ENCODE data around the gene GRPEL2.
"Not testable (repeated sequence)": the region's sequence is repeated elsewhere in the genome, so short reads cannot be mapped to it uniquely, and the experiment has no call there.

Gene GRPEL2

DNA sequence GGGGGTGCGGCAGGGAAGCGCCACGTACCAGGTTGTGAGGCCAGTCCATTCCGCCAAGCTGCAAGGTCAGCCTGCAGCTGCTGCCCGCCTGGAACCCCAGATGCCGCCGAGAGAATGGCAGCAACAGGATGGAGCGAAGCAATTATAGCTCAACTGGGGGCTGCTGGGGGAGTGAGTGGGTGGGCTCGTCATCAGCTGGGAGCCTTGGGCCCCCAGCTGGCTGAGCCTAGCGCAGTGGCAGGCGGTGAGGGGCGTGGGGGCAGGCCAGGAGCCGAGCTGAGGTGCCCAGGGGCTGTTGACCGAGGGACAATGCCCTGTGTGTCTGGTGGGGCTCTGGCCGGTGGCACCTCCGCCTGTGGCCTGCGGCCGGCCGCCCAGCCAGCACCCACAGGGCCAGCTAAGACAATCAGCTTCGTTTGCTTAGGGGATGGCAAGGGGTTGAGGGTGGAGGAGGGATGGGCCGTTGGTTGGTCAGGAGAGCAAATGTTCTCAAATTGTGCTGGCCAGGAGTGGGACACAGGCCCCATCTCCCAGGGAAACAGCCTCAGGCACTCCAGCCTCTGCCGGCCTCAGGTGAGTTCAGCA lies 34.0 kb downstream of the GRPEL2 start, which contains the start of gene IL17B:
TSS of gene IL17B (minus strand) at position 116 of the 585 bp plus-strand sequence. CDS start at position 49, 67 bp downstream.
- no peak for DNase-seq

DNA sequence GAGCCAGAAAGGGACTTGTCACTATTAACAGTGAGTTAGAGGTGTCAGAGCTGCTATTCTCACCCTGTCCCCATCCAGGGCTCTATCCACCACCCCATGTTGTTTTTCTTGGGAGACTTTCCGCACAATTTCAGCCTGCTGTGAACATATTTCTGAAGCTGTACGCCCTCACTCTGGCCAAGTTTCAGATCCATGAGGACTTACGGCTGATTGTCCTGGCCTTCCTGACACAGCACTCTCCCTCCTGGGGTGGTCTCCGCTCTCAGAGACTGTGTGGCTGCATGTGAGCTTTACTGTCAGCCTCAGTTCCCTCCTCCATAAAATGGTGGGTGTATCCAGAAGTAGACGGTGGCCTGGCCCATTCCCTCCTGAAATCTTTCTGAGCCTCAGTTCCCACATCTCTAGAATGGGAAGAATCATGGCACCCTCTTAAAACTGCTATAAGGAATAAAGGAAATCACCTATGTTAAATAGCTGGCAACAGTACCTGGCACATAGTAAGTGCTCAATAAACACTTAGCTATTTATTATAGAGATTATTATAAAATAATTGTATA lies 34.6 kb downstream of the GRPEL2 start:
- DNase-seq: no peak

DNA sequence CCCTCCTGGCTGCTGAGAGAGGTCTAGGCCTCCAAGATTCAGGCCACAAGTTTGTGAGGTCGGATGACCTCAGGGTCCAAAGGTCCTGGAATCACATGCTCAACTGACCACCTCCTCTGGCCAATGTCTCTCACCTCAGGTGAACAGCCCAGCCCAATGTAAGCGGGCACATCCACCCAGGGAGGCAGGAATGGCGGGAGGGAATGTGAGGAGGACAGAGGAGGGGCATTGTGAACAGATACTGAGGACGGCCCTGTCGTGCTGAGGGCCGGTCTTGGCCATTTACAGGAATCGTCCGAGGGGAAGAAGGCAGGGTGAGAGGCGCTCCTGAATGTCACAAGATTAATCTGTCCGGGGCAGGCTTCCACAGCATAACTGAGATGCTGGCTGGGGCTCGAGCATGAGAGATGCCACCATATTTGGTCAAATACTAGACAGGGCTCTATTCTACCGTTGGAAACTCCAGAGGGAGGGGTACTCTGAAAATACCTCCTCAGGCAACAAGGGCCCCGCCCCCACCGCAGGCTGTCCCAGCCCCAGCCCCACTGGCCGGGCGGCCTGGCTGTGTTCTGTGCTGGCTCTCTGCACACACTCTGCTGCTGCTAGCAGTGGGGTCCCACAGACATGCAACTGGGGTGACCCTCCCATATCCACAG lies 35.3 kb downstream of the GRPEL2 start:
- no peak for DNase-seq

DNA sequence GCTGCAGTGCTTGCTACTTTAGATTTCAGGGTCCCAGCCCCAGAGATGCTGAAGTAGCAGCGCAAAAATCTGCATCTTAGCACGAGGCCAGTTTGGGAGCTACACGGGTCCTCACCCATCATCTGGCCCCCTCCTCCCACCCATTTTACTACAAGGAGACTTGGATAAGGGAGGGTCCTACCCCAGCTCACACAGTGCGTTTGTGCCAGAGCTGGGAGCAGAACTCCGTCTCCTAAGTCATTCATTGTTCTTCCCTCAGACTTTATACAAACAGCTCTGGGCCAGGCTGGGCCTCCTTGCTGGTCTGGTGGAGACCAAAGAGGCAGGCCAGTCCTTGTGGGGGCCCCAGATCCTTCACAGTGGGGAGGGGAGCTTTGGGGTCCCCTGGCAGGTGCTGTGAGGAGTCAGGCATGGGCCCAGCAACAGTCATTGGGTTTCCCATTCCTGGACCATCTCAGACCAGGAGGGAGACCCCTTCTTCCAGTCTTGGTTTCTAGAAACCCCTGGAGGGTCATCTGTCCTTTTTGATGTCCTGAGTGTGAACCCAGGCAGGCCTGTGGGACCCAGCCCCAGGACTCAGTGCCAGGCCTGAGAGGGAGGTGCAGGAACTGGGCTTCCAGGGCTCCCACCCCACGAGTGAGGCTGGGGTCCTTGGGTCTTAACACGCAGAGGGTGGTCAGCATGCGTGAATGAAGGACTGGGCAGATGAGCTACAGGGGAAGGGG lies 36.1 kb downstream of the GRPEL2 start:
- DNase-seq: no peak

DNA sequence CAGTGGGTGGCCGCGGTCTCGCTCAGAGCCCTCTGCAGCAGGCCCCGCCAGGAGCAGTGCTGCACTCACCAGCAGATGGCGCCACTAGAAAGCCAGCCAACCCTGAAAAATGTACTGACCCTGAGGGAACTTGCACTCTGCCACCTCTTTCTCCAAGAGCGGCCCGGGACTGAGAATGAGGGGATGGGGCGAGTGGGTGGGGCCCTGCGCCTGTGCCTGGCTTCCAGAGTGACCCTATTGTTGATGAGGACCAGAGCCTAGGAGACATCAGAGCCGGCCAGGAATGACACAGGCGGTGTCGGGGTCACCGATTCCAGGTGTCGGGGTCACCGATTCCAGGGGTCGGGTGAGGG lies 36.7 kb downstream of the GRPEL2 start:
- DNase-seq: peak; percentile 24

DNA sequence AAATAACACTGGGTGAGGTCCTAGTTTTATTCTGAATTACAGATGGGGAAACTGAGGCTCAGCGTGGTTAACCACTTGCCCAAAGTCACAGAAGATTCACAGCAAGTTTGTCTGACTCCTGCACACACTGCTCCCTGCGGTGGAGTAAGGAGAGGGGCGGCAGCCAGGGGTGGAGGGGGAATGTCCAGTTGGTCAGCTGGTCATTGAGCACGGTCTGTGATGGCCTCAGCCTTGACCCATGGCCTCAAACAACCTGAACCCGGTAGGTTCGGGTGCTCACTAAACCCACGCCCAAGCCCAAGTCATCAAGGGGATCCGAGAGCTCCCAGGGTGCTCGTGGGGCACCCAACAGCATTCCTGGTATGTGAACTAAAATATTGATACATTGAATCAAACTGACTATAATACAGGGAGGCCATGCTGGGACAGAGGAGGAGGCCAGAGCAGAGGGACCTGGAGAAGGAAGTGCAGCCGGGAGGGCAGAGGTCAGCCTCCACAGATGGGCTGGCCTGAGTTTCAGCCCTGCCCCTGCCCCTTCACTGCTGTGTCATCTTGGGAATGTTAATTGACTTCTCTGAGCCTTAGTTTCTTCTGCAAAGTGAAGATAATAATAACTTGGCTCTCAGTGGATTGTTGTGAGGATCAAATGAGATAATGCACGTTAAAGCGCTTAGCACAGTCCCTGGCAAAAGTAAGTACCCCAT lies 37.4 kb downstream of the GRPEL2 start:
- DNase-seq: no peak

DNA sequence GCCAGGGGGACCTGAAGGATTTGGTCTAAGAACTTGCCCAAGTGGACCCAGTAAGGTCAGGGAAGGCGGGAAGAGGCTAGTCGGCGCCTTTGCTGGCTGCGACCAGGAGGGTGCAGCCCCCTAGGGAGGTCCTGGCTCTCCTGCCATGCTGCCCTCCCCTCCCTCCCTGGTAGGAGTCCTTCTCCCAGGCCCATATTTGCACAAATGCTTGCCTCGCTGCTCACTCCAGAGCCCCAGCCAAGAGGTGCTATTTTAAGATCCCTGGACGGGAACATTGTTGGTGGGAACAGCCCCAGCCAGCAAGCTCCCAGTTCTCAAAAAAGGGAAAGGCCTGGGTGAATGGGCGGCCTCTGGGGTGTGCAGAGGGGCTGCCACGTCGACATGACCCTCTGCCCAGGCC lies 38.1 kb downstream of the GRPEL2 start:
- DNase-seq: no peak

DNA sequence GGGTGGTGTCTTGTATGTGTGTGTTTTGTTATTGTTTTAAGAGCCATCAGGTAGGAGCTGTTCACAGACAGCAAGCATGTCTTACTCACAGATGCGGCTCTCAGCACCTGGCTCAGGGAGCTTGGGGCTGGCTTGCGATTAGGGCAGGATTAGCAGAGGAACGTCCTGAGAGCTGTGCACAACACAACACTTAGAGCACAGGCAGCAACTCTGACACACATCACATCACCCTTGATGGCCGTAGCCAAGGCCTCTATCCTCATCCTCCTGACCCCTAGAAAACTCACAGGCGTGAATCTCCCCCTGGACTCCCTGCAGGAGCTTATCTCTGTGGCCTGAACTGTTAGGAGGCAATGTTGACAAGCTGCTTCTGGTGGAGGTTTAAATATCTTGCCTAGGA lies 40.9 kb downstream of the GRPEL2 start:
- DNase-seq: no peak

DNA sequence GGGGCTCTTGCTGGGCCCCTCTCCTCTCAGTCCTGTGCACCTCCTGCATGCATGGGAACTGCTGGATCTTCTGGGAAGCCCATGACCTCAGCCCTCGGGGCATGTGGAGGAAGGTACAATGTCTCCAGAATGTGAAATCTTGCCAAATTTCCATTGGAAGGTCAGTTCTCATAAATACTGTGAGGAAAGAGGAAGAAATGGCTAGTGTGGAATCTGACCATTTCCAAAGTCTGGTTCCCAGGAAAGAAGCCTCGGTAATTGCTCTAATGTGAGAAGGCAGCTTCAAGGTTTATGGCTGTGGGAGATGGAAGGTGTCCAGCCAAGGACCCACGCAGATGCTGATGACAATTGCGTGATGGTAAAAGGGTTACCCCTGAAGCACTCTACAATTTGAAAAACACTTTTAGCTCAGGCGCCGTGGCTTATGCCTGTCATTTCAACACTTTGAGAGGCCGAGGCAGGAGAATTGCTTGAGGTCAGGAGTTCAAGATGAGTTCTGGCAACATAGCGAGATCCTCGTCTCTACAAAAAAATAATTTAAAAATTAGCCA lies 41.9 kb downstream of the GRPEL2 start:
- DNase-seq: no peak

DNA sequence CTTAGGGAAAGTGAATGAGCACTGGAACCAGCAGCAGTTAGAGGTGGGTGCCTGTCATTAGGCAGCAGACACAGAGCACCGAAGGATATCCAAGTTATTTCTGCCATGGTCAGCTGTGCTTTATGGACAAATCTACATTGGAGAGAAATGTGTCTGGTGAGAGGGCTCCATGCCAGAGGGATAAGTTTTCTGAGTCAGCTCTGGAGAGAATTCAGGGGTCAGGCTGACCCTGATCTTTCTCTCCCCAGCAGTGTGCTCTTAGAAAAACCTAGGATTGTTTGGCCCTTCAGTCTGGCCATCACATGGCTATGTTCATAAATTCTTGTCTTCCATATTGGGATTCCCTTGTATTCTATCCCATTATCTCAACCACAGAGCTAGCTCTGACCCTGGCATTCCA lies 42.7 kb downstream of the GRPEL2 start:
- DNase-seq: no peak

DNA sequence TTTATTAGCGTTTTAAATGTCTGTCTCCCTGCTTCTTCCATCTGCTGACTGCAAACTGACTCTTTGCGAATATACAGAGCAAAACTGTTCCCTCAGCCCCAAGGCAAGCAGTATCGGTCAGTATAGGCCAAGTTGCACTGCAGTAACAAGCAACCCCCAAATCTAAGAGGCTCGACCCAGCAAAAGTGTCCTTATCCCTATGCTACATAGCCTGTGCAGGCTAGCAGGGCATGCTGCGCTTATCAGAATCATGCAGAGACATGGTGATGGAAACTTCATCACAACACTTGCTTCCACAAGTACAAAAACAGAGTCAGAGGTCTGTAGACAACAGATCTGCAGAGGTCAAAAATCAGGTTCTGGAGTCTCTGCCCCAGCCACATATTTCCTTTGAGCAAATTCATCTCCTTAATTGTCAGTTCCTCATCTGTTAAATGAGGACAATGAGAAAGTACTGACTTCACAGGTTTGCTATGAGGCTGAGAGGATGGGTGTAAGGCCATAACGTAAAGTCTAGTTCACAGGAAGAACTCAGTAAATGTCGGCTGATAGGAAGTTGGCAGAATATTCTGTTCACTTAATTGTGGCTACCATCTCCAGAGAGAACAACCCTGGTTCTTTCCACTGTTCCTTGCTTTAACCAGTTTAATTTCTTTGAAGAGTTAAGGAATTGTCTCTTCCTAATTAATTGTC lies 43.3 kb downstream of the GRPEL2 start:
- DNase-seq: no peak

DNA sequence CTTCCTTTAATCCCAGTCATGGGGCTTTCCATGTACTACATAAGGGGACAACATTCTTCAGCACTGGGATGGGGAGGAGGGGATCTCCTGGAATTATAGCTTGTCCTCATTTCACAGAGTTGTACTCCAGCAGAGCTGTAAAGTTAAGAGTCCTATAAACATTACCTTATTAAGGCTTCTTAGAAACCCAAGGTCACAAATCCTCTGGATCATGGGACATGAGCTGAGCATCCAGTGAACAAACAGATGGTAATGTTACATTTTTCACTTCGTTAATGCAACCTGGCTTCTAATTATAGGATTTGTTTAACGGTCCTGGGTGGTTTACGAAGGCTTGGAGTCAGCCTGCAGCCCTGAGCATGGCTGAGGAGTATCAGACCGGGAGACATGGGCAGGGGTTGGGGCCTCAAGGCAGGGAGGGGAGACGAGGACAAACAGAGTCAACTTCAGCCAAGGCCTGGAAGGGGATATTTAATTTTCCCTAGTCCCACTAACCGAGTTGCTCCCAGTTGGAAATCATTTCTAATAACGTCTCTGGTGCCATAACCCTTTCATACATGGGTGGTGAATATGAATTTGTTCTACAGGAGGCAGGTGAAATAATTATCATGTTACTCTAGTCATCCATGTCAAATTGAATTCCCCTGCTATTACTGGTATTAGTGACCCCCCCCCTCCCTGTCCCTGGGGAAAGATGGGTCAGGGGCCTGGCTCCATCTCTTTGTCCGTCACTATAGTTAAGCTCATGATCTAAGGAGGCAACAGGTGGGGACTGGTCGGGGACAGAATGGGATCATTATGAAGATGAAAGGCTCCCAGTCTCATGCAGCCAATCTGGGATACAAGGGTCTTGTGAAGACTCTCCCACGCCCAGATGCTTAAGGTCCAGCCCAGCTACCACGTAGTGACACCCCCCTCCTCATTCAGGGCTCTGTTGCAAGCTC lies 44.5 kb downstream of the GRPEL2 start:
- DNase-seq: no peak

DNA sequence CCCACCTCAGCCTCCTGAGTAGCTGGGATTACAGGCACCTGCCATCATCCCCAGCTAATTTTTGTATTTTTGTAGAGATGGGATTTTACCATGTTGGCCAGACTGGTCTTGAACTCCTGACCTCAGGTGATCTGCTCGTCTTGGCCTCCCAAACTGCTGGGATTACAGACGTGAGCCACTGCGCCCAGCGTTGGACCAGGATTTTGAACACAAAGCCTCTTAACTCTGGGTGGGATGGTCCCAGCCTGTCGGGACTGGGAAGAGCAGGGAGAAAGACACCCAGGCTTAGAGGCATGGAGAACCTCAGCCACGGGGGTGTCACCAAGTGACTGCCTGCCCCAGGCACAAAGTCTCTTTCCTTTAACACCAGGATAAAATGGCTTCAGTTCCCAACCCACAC lies 45.8 kb downstream of the GRPEL2 start:
- DNase-seq: not testable (repeated sequence)

DNA sequence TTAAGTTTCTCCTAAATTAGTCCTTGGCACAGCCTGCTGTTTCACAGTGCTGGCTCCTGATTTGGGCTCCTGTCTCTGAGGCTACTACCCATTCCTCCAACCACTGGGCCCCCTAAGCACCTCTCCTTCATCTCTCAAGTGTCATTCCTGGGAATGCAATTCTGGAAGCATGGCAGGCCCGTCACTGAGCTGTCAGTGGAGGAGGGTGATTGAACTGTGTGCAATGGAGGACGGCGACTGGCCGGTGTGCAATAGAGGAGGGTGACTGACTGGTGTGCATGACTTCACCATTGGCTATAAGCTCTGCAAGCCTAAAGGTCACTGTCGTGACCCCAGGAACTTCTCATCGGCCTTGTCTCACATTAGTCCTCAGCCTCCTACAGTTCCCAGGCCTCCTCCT lies 46.2 kb downstream of the GRPEL2 start:
- no peak for DNase-seq

DNA sequence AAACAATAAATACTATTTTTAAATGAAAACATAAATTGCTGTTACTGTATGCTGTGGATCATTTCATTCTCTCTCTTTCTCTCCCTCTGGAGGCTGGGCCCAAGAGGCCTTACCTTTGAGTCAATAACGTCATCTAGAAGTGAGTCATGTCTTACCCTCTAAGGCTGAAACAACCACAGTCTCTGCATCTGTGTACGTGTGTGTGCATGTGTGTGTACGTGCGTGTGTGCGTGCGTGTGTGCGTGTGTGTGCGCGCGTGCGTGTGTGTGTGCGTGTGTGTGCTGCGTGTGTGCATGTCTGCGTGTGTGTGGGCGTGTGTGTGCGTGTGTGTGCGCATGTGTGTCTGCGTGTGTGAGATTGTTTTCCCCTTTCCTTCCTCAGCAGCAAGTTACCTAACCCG lies 47.4 kb downstream of the GRPEL2 start:
- DNase-seq: no peak

DNA sequence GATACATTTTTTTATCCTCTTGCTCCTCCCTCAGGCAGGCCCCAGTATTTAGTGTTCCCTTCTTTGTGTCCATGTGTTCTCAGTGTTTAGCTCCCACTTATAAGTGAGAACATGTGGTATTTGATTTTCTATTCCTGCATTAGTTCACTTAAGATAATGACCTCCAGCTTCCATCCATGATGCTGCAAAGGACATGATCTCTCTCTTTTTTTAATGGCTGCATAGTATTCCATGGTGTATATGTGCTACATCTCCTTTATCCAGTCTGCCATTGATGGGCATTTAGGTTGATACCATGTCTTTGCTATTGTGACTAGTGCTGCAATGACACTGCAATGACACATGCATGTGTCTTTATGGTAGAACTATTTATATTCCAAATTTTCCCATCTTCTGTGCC lies 49.7 kb downstream of the GRPEL2 start:
- DNase-seq: not testable (repeated sequence)

DNA sequence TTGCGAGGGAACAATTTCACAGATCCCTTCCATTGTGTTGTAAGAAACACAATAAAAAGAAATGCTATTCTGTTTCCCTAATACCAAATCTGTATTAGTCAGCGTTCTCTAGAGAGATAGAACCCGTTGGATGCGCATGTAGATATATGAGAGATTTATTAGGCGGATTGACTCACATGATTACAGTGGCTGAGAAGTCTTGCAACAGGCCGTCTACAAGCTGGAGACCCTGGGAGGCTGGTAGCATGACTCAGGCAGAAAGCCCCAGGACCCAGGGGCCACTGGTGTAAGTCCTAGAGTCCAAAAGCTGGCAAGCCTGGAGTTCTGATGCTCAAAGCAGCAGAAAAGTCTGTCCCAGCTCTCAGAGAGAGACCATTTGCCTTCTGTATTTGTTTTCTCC lies 52.2 kb downstream of the GRPEL2 start:
- no peak for DNase-seq

DNA sequence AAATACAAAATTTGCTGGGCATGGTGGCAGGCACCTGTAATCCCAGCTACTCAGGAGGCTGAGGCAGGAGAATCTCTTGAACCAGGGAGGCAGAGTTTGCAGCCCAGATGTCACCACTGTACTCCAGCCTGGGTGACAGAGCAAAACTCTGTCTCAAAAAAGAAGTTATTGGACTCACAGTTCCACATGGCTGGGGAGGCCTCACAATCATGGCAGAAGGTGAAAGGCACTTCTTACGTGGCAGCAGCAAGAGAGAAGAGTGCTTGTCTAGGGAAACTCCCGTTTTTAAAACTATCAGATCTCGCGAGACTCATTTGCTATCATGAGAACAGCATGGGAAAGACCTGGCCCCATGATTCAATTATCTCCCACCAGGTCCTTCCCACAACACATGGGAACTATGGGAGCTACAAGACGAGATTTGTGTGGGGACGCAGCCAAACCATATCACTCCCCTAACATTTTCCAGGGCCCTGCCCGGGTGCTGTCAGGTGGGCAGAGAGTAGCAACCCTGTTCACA lies 53.5 kb downstream of the GRPEL2 start:
- not testable (repeated sequence) for DNase-seq

DNA sequence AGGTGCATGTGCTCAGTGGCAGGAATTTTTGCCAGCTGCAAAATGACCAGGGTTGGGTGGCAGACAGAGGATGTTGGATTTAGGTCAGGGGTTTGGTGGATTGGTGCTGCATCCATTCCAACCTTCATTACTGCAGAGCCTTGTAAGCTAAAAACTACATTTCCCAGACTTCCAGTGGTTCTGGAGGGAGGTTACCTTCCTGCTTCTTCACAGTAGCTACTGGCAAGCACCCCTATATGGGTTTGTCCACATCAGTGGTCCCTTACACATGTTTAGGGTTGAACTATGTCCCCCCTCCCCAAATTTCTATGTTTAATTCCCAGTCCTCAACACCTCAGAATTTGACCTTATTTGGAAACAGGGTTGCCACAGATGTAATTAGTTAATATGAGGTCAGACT lies 54.5 kb downstream of the GRPEL2 start:
- DNase-seq: no peak

DNA sequence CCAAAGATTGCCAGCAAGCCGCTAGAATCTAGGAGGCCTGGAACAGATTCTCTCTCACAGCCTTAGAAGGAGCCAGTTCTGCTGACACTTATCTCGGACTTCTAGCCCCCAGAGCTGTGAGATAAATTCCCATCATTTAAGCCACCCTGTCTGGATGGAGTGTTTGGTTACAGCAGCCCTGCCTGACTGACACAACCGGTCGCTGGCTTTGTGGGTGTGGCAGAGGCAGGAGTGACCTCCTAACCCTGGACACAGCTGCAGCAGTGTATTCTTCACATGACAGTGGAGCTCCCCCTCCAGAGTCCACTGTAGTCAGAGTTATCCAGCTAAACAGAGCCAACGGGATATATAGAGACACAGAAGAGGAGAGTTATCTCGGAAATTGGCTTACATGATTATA lies 55.0 kb downstream of the GRPEL2 start:
- DNase-seq: no peak

DNA sequence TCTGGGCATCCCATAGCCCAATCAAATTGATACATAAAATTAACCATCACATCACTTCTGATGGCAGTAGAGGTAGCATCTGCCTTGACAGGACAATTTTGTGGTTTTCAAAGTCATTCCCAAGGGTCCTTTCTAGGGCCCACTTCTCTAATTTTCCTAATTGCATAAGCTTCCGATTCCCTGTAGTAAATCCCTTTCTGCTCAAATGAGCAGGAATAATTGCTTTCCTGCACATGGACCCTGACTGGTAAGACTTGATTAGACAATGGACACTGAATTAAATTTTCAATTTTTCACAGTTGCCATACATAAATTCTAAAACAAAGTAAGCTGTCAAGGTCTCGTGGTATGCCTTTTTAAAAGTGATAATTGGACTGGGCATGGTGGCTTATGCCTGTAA lies 55.8 kb downstream of the GRPEL2 start:
- no peak for DNase-seq

Data from NCI-H1694 (cell line).